Natural killer cell (primary cell): Measurements from ENCODE around the gene BIN1. TPM values are rescaled to one million over a fixed set of nuclear protein-coding genes. Genes with fewer than 3 reads are reported as not detected.

Source experiments
- ATAC-seq, 3 donors: fragments of 150-1000 bp in 2 of 3; fragments of 200-7000 bp in 1 of 3; cut with Tn5 transposase; 1 replicate in 1 of 3; 2 replicates in 2 of 3; pipeline ENCODE4 v1.10.0; 2021; ENCODE audit warnings: mild to moderate bottlenecking in 2 of 3, moderate library complexity in 2 of 3
- DNase-seq, 2 donors: peaks; one replicate each; pipeline versions ENCODE4 v3.0.0 to v3.0.0-alpha.2; 2013 to 2021; ENCODE audit warnings: mixed read lengths in 1 of 2
- H3K27ac ChIP-seq: one replicate; pipeline ENCODE4 v1.5.1; 2013; ENCODE audit warnings: mild to moderate bottlenecking, low read length
- H3K27me3 ChIP-seq: one replicate; pipeline ENCODE4 v1.6.1; 2013; ENCODE audit warnings: low read length; ENCODE audit not compliant: control insufficient read depth, insufficient read depth
- H3K36me3 ChIP-seq: one replicate; pipeline ENCODE4 v1.6.1; 2013; ENCODE audit warnings: low read length; ENCODE audit not compliant: control insufficient read depth, insufficient read depth
- H3K4me1 ChIP-seq: one replicate; pipeline ENCODE4 v1.6.1; 2013; ENCODE audit warnings: low read length; ENCODE audit not compliant: control insufficient read depth, insufficient read depth
- H3K4me3 ChIP-seq: one replicate; pipeline ENCODE4 v1.5.1; 2013; ENCODE audit warnings: low read length
- H3K9me3 ChIP-seq: one replicate; pipeline ENCODE4 v1.6.1; 2013; ENCODE audit warnings: low read length; ENCODE audit not compliant: control insufficient read depth, insufficient read depth
- H3K27ac Mint-ChIP-seq, 2 donors: one replicate each; pipeline ENCODE4 v1.8.0; 2022; ENCODE audit warnings: mild to moderate bottlenecking in 2 of 2, mixed read lengths in 2 of 2, moderate library complexity in 1 of 2
- H3K27me3 Mint-ChIP-seq, 2 donors: one replicate each; pipeline ENCODE4 v1.8.0; 2022; ENCODE audit warnings: low read depth in 2 of 2, mixed read lengths in 2 of 2
- H3K36me3 Mint-ChIP-seq: one replicate; pipeline ENCODE4 v1.8.0; 2022; ENCODE audit warnings: mixed read lengths
- H3K4me1 Mint-ChIP-seq, 2 donors: one replicate each; pipeline ENCODE4 v1.8.0; 2022; ENCODE audit warnings: mixed read lengths in 2 of 2
- H3K4me3 Mint-ChIP-seq: one replicate; pipeline ENCODE4 v1.8.0; 2022; ENCODE audit warnings: mild to moderate bottlenecking, moderate library complexity, mixed read lengths
- H3K9me3 Mint-ChIP-seq, 2 donors: one replicate each; pipeline ENCODE4 v1.8.0; 2022; ENCODE audit warnings: mixed read lengths in 2 of 2
- CTCF ChIP-seq: fragments of 200-600 bp; IDR thresholded peaks from one replicate; pipeline ENCODE4 v1.8.0; 2022; ENCODE audit warnings: antibody characterized with exemption
- WGBS: methylation state at CpG from one replicate; pipeline ENCODE4 v1.1.7; 2013; ENCODE audit warnings: missing lambda C conversion rate; ENCODE audit not compliant: insufficient coverage; 5-methylcytosine and 5-hydroxymethylcytosine counted together
- intact Hi-C: fragments of 100-400 bp; cut with micrococcal nuclease; formaldehyde crosslinking; loops from one replicate; pipeline ENCODE4 v1.14.2; 2022
- total RNA-seq, 4 donors: library from RNA; stranded (reverse); fragments of 120-200 nt in 1 of 4; gene quantifications; one replicate each; pipeline versions ENCODE4 v1.2.3 to v1.2.4, GENCODE V29; 2013 to 2022

The BIN1 gene
- total RNA-seq, 3 donors from 2014 or later (not counting 1 experiment from before 2014, with no cell fraction given), result 73.5 to 131 (median 107) TPM

- no peaks in the 10 kb centered on the region for H3K4me1 ChIP-seq
- DNase-seq (no peak), ATAC-seq (no peak)
- no peak for TF ChIP-seq CTCF
- intact Hi-C loops, result no loop called here
- H3K27me3 ChIP-seq, result no peaks in the 10 kb centered on the region
- no peak overlapping the region for H3K4me3 Mint-ChIP-seq
- H3K27ac ChIP-seq, result no peak overlapping the region
- H3K36me3 Mint-ChIP-seq, result no peaks in the 10 kb centered on the region
- 52% methylated on average over 13 of the region's 15 CpGs for WGBS
- peaks cover 0 to 4% of the 10 kb centered on the region in 2 donors for H3K27me3 Mint-ChIP-seq
- H3K9me3 Mint-ChIP-seq, result no peaks in the 10 kb centered on the region
- no peaks in the 10 kb centered on the region for H3K9me3 ChIP-seq
- no peak overlapping the region for H3K27ac Mint-ChIP-seq
- H3K36me3 ChIP-seq, result no peaks in the 10 kb centered on the region
- no peak overlapping the region for H3K4me3 ChIP-seq
- no peaks in the 10 kb centered on the region for H3K4me1 Mint-ChIP-seq
These were observed 28.2 kb upstream of the BIN1 start for GRCh38 chr2:127134833-127135830.

DNA sequence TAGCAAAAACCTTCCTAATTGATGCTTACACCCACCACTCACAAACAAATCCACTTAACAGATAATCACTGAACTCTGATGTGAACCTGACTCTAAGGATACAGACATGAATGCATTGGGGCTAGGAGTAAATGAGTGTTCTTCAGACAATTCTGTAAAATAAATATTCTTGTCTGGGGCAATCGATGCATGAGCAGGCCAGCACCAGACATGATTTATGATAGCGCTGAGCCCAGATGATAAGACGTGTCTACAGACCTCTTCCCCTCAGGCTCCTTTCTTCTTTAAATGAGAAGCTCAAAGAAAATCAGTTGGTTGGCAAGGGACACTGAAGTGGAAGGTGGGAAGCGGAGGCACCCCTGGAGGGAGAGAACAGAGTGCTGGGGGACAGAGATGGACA, 27.3 kb upstream of the BIN1 start:
- Histone ChIP-seq H3K9me3 (no peaks in the 10 kb centered on the region), H3K36me3 (no peaks in the 10 kb centered on the region), H3K4me1 (no peaks in the 10 kb centered on the region), H3K27me3 (no peaks in the 10 kb centered on the region), H3K4me3 (no peak overlapping the region), H3K27ac (no peak overlapping the region)
- intact Hi-C loops, result no loop called here
- no peaks in the 10 kb centered on the region for H3K4me1 Mint-ChIP-seq
- DNase-seq (no peak), ATAC-seq (no peak)
- no peaks in the 10 kb centered on the region for H3K27me3 Mint-ChIP-seq
- H3K9me3 Mint-ChIP-seq, result no peaks in the 10 kb centered on the region
- 70% methylated on average over 3 of the region's 4 CpGs for WGBS
- H3K27ac Mint-ChIP-seq, result no peak overlapping the region
- no peak overlapping the region for H3K4me3 Mint-ChIP-seq
- H3K36me3 Mint-ChIP-seq, result no peaks in the 10 kb centered on the region
- TF ChIP-seq CTCF, result no peak

DNA sequence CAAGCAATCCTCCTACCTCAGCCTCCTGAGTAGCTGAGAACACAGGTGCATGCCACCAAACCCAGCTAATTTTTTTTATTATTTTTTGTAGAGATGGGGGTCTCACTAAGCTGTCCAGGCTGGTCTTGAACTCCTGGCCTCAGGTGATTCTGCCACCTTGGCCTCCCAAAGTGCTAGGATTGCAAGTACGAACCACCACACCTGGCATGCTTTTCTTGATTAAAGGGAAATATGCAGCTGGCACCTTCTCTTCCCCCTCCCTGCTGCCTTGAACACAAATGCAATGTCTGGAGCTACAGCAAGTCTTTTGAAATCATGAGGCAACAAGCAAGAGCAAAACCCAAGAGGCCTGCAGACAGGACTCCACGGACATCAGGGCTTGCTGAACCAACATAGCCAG, 26.8 kb upstream of the BIN1 start:
- Mint-ChIP-seq H3K4me1 (no peaks in the 10 kb centered on the region), H3K36me3 (no peaks in the 10 kb centered on the region)
- intact Hi-C loops, result no loop called here

More for the DNA sequence above, 26.8 kb upstream of the BIN1 start:
- TF ChIP-seq CTCF, result no peak
- 88% methylated on average over 2 of the region's 2 CpGs for WGBS
- no peaks in the 10 kb centered on the region for H3K27me3 ChIP-seq
- no peaks in the 10 kb centered on the region for H3K36me3 ChIP-seq
- Mint-ChIP-seq H3K4me3 (no peak overlapping the region), H3K27ac (no peak overlapping the region), H3K27me3 (no peaks in the 10 kb centered on the region), H3K9me3 (no peaks in the 10 kb centered on the region)
- DNase-seq (no peak), ATAC-seq (no peak)
- H3K4me1 ChIP-seq, result no peaks in the 10 kb centered on the region
- H3K9me3 ChIP-seq, result no peaks in the 10 kb centered on the region
- H3K4me3 ChIP-seq, result no peak overlapping the region
- no peak overlapping the region for H3K27ac ChIP-seq
